Measurements from ENCODE around the gene ARID1B.

GRCh38 chr6:157080986-157081391 is 303.8 kb downstream of the ARID1B start:
- TF ChIP-seq, protein P1, sequence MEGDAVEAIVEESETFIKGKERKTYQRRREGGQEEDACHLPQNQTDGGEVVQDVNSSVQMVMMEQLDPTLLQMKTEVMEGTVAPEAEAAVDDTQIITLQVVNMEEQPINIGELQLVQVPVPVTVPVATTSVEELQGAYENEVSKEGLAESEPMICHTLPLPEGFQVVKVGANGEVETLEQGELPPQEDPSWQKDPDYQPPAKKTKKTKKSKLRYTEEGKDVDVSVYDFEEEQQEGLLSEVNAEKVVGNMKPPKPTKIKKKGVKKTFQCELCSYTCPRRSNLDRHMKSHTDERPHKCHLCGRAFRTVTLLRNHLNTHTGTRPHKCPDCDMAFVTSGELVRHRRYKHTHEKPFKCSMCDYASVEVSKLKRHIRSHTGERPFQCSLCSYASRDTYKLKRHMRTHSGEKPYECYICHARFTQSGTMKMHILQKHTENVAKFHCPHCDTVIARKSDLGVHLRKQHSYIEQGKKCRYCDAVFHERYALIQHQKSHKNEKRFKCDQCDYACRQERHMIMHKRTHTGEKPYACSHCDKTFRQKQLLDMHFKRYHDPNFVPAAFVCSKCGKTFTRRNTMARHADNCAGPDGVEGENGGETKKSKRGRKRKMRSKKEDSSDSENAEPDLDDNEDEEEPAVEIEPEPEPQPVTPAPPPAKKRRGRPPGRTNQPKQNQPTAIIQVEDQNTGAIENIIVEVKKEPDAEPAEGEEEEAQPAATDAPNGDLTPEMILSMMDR (conservative IDR thresholded peaks at IDR 0.05; ENCODE audit: low read depth, low read length) = no peak
- no peak for TF ChIP-seq EZH2 (IDR thresholded peaks at IDR 0.05; ENCODE audit: borderline replicate concordance, low read depth, low read length, poor library complexity, severe bottlenecking)
